GM18858 (cell line): ENCODE data around the gene OSBPL6.
"Not testable (repeated sequence)": the region's sequence is repeated elsewhere in the genome, so short reads cannot be mapped to it uniquely, and the experiment has no call there.

Experiments used
- ATAC-seq: cut with Tn5 transposase; IDR thresholded peaks from one replicate; pipeline ENCODE4 v1.9.1; 2021; ENCODE audit not compliant: unreplicated experiment

Gene OSBPL6

DNA sequence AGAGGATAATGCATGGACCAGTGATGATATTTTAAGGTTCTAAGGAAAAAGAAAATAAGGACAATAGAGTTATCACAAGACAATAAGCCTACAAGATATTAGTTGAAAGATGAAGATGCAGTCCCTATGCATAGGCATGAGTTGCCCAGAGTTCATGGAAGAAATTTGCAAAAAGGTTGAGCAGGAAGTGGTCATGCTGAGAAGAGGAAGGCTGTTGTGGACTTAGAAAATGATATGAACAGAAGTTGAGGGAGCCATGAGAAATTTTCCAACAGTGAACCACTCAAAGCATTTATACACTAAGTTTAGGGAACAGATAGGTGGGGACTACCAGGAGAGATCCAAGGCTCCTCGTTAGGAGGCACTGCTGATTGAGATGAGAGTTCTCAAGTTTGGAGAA lies 3.5 kb downstream of the OSBPL6 start:
- ATAC-seq, result no peak

GRCh38 chr2:178198441-178198840 lies 4.1 kb downstream of the OSBPL6 start:
- ATAC-seq, result not testable (repeated sequence)

DNA sequence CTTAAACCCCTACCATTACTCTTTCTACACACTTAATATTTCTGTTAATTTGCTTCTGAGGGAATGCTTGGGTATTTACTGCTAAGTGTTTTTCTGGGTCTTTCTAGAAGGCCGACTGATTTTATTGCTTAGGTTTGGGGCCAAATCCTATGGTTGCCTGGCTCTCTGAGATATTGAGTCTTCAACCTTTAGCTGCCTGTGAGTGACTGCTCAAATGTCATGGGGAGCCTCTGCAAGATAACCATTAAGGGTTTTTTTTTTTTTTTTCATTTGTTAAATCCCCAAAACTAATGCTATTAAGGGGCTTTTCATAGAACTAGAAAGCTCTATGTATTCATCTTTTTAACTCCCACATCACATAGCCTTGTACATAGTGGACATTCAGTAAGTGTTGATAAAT lies 5.0 kb downstream of the OSBPL6 start:
- ATAC-seq, result no peak

- no peak for ATAC-seq
Measured at GRCh38 chr2:178200331-178200730, 6.0 kb downstream of the OSBPL6 start.

DNA sequence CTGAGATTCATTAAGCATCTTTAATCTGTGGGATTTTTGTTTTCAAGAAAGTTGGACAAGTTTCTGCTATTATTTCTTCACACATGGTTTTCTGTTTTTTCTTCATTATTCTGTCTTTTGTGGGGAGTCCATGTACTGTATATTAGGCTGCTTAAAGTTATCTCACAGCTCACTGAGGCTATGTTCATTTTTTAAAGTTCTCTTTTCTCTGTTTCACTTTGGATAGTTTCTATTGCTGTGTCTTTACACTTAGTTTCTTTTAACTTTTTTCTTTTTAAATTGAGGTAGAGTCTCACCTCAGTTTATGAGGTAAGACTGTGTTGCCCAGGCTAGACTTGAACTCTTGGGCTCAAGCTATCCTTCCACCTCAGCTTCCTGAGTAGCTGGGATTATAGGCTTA lies 8.6 kb downstream of the OSBPL6 start:
- ATAC-seq, result no peak

- no peak for ATAC-seq
Measured at GRCh38 chr2:178204977-178205376, 10.7 kb downstream of the OSBPL6 start.

- no peak for ATAC-seq
Measured at GRCh38 chr2:178205853-178206521, 11.7 kb downstream of the OSBPL6 start.

GRCh38 chr2:178208336-178208735 lies 14.0 kb downstream of the OSBPL6 start:
- no peak for ATAC-seq

DNA sequence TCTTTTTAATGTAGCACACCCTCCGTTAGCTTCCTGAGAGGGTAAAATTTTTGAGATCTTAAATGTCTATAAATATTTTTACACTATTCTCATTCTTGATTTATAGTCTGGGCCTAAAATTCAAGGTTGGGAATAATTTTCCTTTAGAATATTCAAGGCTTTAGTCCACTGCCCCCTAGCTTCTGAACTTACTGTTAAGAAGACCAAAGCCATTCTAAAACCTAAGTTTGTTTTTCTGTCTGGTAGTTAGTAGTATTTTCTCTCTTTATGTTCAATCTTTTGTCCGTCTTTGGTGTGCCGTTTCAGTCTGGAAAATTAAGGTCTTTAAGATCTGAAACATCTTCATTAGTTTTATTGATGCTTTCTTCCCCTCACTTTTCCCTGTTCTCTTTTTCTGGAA lies 14.5 kb downstream of the OSBPL6 start:
- no peak for ATAC-seq

DNA sequence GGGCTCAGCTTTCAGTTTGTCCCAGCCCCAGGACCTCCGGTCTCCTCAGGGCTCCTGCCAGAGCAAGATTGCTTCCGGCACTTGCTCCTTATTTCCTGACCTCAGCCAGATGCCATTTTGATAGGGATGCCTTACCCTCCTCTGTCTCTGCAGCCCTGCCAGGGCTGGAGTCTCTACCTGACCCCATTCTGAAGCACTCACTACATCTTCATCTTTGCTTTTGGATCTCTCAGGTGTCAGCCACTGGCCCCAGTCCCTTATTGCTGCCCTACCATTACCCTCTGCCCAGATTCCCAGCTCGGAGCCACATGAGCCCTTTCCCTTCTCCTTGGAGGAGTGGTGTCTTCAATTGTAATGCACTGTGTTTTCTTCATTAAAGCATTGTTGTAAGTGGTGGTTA lies 17.1 kb downstream of the OSBPL6 start:
- ATAC-seq, result no peak

DNA sequence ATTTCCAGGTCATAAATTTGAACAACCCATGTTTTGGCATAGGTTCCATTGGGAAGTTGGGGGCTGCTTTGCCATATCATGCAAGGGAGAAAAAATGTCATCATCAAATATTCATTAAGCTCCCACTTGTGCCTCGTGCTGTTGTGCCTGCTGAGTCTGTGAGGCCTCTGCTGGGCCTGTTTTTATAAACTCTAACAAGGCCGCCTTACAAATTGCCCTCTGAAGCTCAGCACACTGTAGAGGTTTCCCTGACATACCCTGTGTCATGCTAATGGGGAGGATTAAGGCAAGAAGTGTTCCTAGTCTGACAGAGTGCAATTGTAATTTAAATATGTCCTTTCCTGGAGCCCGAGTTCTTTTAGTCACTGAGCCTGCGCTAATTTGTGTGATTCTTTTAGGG lies 17.6 kb downstream of the OSBPL6 start:
- ATAC-seq, result no peak

DNA sequence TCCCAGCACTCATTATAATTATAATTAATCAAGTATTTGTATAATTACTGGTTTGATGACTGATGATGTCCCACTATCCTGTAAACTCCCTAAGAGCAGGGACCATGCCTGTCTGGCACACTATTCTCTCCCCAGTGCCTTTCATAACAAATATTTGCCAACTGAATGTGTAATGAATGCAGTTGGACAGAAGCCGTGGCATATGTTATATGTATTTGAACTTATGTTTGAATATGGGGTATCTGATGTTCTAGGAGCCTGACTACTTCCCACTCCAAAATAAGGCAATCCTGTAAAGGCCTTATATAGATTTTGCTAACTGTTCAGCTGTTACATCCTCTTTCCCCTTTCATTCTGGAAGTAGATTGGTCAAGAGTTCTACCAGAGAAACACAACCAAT lies 19.7 kb downstream of the OSBPL6 start:
- ATAC-seq, result no peak

DNA sequence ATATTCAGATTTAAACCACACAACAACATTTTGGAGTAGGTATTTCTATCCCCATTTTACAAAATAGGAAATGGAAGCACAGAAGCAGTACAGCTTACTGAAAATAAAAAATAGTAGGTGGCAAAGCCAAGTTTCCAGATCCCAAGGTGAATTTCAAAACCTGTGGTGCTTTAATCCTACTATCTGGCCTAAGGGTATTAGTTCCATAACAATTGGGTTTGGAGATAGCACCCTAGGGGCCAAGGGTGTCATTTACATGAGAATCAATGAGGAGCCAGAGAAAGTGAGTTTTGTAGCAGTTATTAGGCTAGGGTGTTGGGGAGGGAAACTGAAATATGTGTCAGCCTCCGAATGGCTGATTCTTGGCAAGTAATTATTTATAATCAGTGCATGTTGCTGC lies 24.9 kb downstream of the OSBPL6 start:
- no peak for ATAC-seq

GRCh38 chr2:178220814-178221213 lies 26.5 kb downstream of the OSBPL6 start:
- no peak for ATAC-seq

GRCh38 chr2:178221556-178221955 lies 27.2 kb downstream of the OSBPL6 start:
- no peak for ATAC-seq

DNA sequence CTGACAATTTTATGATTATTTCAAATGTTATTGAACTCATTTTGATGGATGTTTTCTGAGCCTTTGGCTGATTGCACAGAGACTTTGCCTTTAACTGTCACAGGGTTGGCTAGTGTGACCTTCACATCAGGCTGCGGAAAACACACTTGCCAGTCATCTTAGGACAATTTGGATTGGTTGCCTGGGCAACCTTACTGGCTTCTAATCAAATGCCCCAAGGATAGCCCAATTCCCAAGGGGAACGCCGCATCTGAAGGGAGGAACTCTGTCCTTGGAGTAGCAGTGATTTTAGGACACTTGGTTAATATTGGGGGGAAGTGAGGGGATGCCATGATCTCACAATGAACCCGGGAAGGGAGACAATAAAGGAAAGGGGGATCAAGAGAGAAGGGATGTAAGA lies 29.5 kb downstream of the OSBPL6 start:
- ATAC-seq, result no peak

DNA sequence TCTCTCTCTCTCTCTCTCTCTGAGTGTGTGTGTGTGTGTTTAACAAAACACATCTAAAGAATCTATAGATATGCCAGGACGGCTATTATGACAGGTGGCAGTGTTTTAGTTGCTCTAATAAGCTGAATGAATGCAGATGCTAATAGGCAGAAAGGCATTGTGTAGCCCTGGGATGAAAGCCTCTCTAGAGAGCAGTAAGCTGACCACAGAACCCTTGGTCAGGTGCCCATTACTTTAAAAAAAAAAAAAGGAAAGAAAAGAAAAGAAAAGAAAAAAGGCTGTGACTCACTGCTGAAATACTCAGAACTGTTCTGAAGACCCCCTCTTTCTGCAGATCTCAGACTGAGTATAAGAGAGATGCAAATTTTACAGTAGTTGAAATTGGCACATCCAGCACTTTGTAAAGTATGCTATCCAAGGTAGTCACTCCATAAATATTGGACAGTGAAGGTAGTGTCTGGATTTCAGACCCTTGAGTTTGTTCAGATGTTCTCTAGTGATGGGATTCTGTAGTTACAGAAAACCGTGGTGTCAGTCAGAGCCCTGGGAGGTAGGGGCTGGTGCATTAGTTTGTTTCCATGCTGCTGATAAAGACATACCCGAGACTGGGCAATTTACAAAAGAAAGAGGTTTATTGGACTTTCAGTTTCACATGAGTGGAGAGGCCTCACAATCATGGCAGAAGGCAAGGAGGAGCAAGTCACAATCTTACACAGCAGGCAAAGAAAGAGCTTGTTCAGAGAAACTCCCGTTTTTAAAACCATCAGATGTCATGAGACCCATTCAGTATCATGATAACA lies 30.9 kb downstream of the OSBPL6 start:
- no peak for ATAC-seq

DNA sequence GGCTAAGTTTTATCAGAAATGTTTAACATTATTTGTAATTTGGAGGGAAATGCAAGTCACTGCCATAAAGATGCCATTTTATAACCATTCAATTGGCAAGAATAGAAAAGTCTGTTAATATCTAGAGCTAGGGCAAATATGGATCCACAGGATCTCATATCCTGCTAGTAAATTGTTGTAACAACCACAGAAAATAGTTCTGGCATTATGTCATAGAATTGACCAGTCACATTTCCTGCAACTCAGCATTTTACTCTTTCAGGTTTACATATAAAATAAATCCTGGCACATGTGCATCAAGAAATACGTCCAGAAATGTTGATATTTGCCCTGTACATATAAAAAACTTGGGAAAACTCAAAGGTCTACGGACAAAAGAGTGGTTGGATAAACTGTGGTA lies 32.9 kb downstream of the OSBPL6 start:
- no peak for ATAC-seq

GRCh38 chr2:178229927-178230326 lies 35.6 kb downstream of the OSBPL6 start:
- no peak for ATAC-seq

DNA sequence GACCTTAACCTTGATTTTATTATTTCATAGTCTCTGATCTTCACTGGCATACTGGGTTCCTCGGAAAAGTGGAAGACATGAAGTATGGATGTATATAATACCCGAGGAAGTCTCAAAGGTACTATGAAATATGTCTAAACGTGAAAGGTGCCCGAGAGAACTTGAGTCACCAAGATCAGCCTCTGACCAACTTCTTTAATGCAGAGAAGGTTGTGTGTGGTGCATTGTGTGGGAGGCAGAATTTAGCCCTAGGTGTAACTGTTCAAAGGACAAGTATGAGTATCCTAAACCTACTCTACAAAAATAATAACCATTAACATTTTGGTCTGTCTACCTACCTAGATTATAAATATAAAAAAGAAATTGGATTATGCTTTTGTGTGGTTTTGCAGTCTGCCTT lies 36.1 kb downstream of the OSBPL6 start:
- no peak for ATAC-seq

DNA sequence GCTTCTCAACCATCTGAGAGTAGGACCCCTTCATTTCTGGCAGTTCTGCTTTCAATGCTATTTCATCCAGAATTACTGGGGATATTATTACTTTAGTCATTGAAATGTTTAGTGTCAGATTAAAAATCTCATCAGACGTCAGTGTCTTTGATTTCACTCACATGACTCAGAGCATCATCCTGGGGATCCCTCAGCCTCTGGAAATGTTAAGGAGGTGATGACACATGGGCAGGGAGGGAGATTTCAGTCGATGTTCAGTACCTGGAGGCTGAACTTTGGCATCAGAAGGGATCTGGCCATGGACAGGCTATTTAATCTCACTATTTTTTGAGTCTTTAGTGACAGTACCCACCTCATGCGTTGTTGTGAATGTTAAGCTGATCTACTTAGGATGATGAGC lies 39.1 kb downstream of the OSBPL6 start:
- ATAC-seq, result no peak

DNA sequence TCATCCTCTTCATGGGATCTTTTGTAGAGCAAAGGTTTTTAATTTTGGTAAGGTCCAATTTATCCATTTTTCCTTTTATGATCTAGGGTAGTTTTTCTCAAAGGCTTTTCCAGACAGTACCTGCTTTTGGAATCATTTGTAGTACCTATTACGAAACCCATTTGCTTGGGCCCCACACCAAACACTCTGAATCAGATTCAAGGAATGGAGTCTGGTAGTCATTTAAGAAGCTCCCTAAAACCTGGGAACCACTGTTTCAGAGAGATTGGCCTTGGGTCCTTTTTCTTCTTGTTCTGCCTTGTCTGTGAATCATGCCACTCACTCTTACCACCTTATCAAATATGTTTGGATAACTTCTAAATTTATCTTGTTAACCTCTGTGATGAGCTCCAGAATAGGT lies 40.3 kb downstream of the OSBPL6 start:
- no peak for ATAC-seq
